ENCODE measurements around the gene USP21. TPM values are rescaled to one million over a fixed set of nuclear protein-coding genes. Genes with fewer than 3 reads are reported as not detected.

USP21 gene
- total and polyA plus RNA-seq, 2 of the 13 experiments (the other 11 are each of a cell fraction or from before 2014, with no cell fraction given): 10.1 to 33.1 TPM

- H3K9me3 ChIP-seq (ENCODE audit: low read length): no peaks in the 10 kb centered on the region
- CTCF ChIA-PET (ENCODE audit: low intra/inter-chr PET ratio, low total read pairs): no interaction called here
- peak; percentile 24 for ATAC-seq
- H2AFZ ChIP-seq (ENCODE audit: low read length): no peak overlapping the region
- DNase-seq (ENCODE audit: low spot score): no peak
- peaks cover 4% of the 10 kb centered on the region; the same call in 1 of the 2 replicates for H4K20me1 ChIP-seq (ENCODE audit: insufficient read depth, low read length)
- H3K27me3 ChIP-seq (ENCODE audit: control insufficient read depth in 1 of 2, insufficient read depth in 2 of 2, low read length in 2 of 2): no peaks in the 10 kb centered on the region; a peak in 1 of 5 replicates
- peaks cover 18 to 46% of the 10 kb centered on the region in 2 experiments for H3K36me3 ChIP-seq (replicated peaks in 1 of 2; ENCODE audit: control insufficient read depth in 1 of 2, insufficient read depth in 2 of 2, low read length in 2 of 2)
- H3K4me1 ChIP-seq (ENCODE audit: insufficient read depth, low read length): peaks cover 44% of the 10 kb centered on the region
- peak overlapping the region; percentile 96 for H3K9ac ChIP-seq (ENCODE audit: insufficient read depth, low read depth, low read length)
- peak overlapping the region; percentile 95 to 99 (median 96); a peak in 5 of 6 replicates for H3K4me3 ChIP-seq (replicated peaks in 1 of 3; ENCODE audit: insufficient read depth in 1 of 3, low read depth in 2 of 3, low read length in 3 of 3)
- WGBS (ENCODE audit: low lambda C conversion rate): 57% methylated on average over 10 of the region's 10 CpGs
- intact Hi-C loops (cut with micrococcal nuclease; ENCODE audit: unreplicated experiment) (no loop called here), in situ Hi-C loops (cut with HindIII; ENCODE audit: extremely low pct_ligation_motif_present, low pct_unique_long_range_greater_than_20kb) (no loop called here)
- FAIRE-seq: peak; percentile 40
- H3K79me2 ChIP-seq (ENCODE audit: insufficient read depth, low read length): peaks cover 50% of the 10 kb centered on the region
- POLR2A ChIA-PET: no interaction called here
- peak overlapping the region; percentile 98 for H3K4me2 ChIP-seq (ENCODE audit: low read depth, low read length)
- peak overlapping the region; percentile 88 for H3K27ac ChIP-seq (ENCODE audit: extremely low read length, insufficient read depth, low read length)
- no TSS peak for BruUV-seq (replicated peaks)
- TF ChIP-seq ZSCAN22 (CRISPR knock-in tag; IDR thresholded peaks at IDR 0.05): no peak
- TF ChIP-seq ZNF143 (CRISPR knock-in tag; IDR thresholded peaks at IDR 0.05): no peak
- TF ChIP-seq TOE1 (CRISPR knock-in tag; IDR thresholded peaks at IDR 0.05): no peak
- TF ChIP-seq ZNF607 (CRISPR knock-in tag; IDR thresholded peaks at IDR 0.05; ENCODE audit: borderline replicate concordance): no peak
- no peak for TF ChIP-seq GABPA (IDR thresholded peaks at IDR 0.05; ENCODE audit: low read depth, low read length)
- peak; percentile 15 for TF ChIP-seq GABPA (CRISPR knock-in tag; IDR thresholded peaks at IDR 0.05; ENCODE audit: low read depth)
- no peak for TF ChIP-seq NCOR1 (IDR thresholded peaks at IDR 0.05; ENCODE audit: borderline replicate concordance, low read length)
- no peak for TF ChIP-seq ZFX (CRISPR knock-in tag; IDR thresholded peaks at IDR 0.05; ENCODE audit: low read depth)
- no peak for TF ChIP-seq PHF20 (CRISPR knock-in tag; IDR thresholded peaks at IDR 0.05)
- TF ChIP-seq KDM2A (CRISPR knock-in tag; IDR thresholded peaks at IDR 0.05; ENCODE audit: borderline replicate concordance, low read depth): peak; percentile 23; the same call in 1 of the 2 replicates
- TF ChIP-seq ZNF350 (CRISPR knock-in tag; IDR thresholded peaks at IDR 0.05; ENCODE audit: borderline replicate concordance, low read depth): no peak
- peak; percentile 50 for TF ChIP-seq ZNF687 (CRISPR knock-in tag; IDR thresholded peaks at IDR 0.05)
- no peak for TF ChIP-seq ZNF264 (CRISPR knock-in tag; IDR thresholded peaks at IDR 0.05)
- TF ChIP-seq ZNF614 (CRISPR knock-in tag; IDR thresholded peaks at IDR 0.05; ENCODE audit: borderline replicate concordance): no peak
- no peak for TF ChIP-seq ZNF317 (CRISPR knock-in tag; IDR thresholded peaks at IDR 0.05)
- no peak for TF ChIP-seq ZNF20 (CRISPR knock-in tag; IDR thresholded peaks at IDR 0.05)
- no peak for TF ChIP-seq RFX3 (CRISPR knock-in tag; IDR thresholded peaks at IDR 0.05)
- TF ChIP-seq ZNF550 (CRISPR knock-in tag; IDR thresholded peaks at IDR 0.05; ENCODE audit: borderline replicate concordance): no peak
- TF ChIP-seq ZNF839 (CRISPR knock-in tag; IDR thresholded peaks at IDR 0.05; ENCODE audit: borderline replicate concordance): no peak
- no peak for TF ChIP-seq ZFAT (CRISPR knock-in tag; conservative IDR thresholded peaks at IDR 0.05)
Measured at GRCh38 chr1:161119092-161119903, 40.0 kb upstream of the USP21 start.
